GM18508 (cell line): ENCODE data around the gene SEPTIN12.
A peak's percentile ranks its signal among the peaks of the same experiment; 100 is the strongest.

ENCODE experiments used
- ATAC-seq: cut with Tn5 transposase; IDR thresholded peaks from one replicate; pipeline ENCODE4 v1.9.1; 2021; ENCODE audit warnings: moderate number of reproducible peaks; ENCODE audit not compliant: insufficient read depth, unreplicated experiment

Gene SEPTIN12

DNA sequence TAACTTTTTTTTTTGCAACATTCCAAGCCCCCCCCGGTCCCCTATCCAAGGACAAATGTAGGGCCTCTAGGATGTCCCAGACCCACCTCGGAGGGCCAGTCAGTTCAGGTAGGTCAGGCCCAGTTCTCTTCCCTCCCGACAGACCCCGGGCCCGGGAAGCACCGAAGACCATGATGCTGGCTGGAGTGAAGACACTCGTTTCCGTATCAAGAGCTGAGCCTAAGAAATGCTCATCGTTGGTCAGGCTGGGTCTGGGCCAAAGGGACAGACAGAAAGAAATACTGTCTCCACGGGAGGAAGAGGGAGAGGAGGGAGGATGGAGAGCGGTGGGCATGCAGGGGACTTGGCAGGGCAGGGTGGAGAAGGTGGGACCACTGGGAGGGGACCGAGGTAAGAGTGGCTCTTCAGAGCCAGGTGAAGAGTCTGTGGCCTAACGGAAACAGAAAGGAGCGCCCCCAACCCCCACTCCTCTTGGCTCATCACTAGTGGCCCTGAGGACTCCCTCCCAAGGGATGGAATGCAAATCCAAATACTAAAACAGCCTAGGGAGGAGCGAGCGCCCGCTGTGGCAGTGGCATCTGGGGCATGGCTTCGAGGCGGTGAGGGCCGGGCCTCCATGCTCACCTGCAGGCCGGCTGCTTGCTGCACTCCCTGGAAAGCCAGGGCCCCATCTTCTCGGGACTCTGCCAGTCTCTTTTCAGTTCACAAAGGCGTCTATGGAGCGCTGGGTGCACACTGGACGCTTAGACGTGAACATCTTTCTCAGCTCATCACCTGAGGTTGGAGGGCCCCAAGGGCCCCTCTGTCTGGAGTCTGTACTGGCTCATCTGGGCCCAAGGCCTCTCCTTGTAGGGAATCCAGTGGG, 16.0 kb upstream of the SEPTIN12 start:
- no peak for ATAC-seq

DNA sequence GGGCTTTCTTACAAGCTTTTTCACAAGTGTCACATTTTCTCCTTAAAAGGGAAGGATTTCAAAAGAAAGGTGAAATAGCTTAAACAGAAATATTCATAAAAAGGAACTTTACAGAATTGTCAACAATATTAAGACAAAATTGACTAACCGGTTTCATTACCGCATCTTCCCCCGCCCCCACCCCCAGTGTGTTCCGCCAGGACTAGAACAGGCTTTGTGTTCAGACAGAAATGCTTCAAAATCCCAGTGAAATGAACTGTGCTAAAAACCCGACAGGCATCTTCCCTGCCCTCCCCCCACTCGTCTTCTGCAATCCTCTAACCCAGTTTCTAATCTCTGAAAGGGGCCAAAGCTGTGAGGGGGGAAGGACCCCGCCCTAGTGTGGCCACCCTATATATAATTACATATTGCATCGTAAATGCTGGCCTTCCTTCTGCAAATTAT, 15.3 kb upstream of the SEPTIN12 start:
- no peak for ATAC-seq

DNA sequence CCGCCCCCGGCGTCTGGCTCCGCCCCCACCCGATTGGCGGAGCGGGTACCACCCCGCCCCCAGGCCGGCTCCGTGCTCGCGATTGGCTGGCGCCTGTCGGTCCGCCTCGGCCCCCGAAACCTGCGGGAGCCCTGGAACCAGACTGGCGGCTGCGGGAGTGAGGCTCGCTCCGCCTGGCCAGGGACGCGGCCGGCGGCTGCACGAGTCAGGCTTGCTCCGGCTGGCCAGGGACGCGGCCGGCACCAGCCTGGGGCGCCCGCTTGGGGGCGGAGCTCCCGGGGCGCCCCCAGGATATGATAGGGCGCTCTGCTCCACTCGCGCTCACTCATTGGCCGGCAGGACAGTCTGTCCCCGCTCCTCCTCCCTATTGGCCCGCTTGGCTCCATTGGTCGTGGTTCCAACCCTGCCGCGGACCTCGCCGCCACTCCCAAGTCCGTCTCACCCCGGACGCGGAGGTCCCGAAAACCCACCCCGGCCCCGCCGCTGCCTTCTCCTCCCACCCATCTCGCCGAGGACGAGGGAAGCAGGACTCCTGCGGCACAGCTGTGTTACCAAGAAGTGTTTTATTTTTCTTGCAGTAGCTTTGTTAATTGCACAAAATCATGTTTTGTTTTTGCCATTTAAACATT, 14.6 kb upstream of the SEPTIN12 start:
- peak; percentile 84 for ATAC-seq

DNA sequence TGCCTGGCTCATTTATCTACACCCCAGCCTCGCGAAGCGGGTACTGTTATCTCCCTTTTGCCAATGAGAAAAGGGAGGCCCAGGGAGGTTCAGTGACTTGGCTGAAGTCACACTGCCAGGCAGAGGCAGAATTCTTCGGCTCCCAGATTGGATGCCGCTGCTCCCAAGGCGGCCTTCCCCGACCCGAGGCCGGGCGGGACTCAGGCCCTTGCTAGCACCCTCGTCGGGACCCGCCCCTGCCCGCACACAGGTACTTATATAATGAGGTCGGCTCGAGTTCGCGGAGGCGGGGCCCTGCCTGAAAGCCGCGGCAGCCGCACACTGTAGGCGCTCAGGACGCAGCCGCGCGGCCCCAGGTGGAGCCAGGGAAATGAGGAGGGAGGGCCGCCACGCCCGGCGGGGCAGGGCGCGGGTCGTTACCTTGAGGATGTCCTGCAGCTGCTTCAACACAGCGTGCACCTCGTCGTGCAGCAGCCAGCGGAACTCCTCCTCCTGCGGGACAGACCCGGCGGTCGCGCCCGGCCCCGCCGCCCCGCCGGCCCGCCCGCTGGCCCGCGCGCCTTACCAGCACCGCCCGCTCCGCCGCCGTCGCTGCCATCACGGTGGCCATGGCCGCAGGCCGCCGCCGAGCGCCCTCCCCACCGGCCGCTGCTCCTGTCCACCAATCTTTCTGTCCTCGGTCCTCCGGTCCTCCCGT, 14.0 kb upstream of the SEPTIN12 start, which contains the start of gene ROGDI:
TSS of gene ROGDI (minus strand) at position 672 of the 697 bp plus-strand sequence. CDS start at position 610, 62 bp downstream.
- ATAC-seq: peak; percentile 37

DNA sequence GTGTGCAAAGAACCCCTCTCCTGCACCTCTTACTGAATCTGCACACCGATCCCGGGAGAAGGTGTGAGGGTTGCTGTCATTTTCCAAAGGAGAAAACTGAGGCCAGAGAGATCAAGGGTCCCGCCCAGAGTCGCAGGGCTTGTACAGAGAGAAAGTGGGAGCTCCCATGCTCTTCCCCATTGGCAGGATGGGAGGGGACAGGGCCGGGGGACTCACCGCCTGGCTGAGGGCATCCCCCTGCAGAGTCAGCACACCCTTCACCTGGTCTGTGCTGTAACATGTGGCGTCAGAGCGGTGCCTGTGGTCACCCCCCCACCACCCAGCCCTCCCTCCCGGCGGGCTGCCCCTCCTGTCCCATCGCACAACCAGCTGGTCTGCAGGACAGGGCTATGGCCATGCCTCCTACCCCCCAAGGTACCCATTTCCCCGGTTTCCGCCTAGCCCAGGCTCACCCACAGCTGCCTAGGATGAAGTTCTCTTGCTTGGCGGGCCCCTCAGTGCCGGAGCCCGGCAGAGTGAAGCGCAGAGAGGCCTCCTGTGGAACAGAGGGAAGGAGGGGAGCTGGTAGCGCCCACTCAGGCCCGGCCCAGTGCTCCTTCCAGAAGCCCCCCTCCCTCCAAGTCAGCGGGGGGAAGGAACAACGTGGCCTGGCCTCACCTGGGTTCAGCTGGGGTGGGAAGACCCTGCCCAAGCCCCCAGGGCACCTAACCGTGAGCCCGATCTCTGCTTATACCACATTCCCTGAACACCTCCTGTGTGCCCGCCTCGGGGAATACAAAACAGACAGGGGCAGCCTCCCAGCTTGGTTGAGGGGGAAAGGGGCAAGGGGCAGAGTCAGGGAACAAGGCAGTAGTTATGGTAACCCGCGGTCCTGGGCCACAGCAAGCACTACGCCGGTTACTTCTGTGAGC, 13.2 kb upstream of the SEPTIN12 start:
- ATAC-seq: no peak

DNA sequence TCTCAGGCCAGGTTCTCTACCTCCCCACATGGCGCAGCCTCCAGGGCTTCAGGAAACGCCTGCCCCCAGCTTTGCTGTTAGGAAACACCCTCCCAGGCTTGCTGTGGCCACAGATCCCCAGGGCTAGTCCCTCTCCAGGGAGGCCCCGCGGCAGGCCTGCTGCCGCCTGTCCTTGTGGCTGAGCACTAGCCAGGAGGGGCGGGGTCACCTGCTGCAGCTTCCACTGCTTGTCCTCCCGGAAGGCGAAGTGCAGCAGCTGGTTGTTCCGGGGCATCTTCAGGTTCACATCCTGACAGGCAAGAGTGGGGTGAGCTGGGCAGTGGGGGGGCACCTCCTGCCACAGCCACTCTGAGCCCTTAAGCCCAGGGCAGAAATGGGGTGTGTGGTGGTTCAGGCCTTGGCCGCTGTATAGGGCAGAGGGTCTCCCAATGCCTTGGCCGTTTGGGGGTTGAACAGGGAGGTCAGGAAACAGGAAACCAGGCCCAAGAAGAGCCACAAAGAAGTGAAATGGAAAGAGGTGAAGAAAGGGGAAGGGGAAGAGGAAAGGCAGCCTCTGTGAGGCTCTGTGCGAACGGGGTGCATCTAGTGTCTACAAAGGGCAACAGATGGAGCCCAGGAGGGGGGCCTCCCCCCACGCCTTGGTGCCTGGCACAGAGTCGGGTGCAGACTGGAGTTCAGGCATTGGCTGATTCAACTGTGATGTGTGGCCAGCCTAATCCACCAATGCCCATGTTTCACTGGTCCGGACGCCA, 12.3 kb upstream of the SEPTIN12 start:
- no peak for ATAC-seq

DNA sequence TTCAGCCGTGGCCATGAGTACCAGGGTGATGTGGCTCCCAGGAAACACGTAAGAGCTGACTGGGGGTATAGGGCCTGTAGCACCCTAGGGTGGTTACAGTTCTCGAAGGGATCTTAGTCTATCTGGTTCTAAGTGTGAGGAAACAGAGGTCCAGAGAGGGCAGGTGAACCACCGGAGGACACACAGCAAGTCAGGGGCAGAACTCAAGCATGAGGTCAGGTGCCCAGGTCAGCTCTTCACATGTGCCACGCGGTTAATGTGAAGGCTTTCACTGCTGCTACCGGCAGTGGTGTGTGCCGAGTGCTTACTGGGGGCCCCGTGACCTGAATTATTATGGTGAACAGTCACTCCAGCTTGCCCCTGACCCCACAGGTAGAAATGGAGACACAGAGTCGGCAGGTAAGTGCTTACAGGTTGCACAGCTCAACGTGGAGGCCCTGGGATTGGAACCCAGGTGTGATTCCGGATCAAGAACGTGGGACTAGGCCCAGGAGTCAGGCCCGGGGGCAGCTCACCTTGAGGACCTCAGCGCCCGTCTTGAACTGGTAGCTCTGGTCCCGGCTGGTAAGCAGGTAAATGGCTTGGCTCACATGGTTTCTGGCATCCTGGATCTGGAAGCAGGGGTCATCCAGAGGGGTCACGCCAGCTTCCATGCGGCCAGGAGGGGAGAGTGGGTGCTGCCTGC, 11.2 kb upstream of the SEPTIN12 start:
- ATAC-seq: no peak

DNA sequence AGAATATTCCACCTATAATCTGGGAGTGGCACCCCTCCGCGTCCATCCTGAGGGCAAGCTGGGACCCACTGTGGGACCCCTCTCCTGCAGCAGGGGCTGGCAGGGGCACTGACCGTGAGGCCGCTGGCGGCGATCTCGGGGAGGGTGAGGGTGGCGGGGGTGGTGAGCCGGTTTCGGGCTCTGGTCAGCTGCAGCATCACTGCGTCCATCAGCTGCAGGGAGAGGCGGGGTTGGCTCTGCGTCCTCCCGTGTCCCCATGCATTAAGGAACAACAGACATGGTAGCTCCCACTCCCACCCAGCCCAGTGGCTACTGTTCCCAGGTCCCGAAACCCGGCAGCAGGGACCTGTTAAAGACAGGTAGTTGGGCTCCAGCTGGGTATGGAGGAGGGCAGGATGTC, 10.3 kb upstream of the SEPTIN12 start:
- no peak for ATAC-seq

DNA sequence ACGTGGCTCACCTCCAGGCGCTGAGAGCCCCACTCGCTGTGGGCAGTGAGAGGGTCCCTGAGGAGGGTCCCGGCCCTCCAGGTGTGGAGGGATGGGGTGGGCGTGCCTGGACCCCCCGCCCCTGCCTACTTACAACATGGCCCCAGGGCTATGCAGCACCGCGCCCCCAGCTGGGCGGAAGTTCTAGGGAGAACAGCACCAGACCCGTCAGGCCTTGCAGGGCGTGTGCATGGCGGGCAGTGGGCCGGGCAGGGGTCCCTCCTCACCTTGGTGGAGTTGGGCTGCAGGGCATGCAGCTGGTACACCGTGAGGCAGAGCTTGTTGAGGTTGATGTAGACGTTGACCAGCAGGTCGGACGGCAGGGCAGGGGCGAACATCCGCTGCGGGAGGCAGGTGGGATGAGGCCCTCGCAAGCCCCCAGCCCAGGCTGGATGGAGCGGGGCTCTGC, 9.7 kb upstream of the SEPTIN12 start:
- ATAC-seq: no peak

DNA sequence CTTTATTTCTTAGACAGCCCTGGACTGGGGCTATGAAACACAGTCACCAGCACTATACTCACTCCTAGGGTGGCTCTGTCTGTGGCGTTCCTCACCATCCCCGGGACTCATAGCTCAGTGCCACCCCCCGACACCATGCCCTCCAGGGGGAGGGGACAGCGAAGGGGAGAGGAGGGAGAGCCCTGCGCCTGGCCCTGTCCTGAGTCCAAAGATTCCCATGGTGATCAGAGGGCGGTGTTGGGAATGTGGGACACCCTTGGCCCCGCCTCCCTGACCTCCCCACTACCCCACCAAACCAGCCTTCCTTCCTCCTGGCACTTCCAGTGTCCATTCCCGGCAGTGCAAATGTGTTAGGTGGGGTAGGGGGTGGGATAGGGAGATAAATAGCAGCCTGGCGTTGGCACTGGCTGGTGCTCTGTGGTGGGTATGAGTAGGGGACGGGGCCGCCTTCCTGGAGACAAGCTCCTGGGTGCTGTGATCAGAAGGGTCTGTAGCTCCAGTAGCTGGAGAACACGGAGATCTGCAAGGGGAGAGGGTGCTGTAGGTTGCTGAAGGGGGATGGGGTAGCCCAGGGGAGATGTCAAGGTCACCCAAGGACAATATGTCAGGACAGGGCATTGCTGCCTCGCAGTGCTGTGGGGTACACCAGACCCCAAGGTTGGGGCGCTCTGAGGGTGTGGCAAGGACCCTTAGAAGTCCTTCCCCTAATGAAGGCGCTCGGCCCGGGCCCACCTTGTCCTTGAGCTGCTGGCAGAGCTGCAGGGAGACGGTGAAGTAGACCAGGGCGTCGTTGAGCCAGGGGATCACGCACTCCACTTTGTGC, 9.0 kb upstream of the SEPTIN12 start:
- no peak for ATAC-seq

DNA sequence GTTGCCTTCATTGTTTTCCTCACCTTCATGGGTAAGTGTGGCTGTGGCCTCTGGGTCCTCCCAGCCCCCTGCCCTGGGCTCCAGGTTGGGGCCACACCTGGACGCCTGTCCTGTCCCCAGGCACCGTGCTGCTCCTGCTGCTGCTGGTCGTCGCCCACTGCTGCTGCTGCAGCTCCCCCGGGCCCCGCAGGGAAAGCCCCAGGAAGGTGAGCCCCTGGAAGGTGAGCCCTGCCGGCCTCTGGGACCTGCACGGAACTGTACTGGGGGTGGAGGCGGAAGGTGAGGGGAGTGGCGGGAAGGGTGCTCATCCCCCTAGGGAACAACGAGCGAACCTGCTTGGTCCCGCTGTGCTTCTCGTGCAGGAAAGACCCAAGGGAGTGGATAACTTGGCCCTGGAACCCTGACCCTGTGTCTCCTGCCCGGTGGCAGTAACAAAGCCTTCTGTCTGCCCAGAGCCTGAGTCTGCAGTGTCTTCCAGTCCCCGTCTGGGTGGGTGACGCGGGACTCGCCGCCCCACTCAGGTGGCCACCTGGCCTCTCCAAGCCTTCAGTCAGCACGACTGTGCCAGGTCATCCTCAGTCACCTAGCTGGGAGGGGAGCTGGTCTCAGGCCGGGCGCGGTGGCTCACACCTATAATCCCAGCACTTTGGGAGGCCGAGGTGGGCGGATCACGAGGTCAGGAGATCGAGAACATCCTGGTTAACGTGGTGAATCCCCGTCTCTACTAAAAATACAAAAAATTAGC, 7.9 kb upstream of the SEPTIN12 start:
- ATAC-seq: no peak

DNA sequence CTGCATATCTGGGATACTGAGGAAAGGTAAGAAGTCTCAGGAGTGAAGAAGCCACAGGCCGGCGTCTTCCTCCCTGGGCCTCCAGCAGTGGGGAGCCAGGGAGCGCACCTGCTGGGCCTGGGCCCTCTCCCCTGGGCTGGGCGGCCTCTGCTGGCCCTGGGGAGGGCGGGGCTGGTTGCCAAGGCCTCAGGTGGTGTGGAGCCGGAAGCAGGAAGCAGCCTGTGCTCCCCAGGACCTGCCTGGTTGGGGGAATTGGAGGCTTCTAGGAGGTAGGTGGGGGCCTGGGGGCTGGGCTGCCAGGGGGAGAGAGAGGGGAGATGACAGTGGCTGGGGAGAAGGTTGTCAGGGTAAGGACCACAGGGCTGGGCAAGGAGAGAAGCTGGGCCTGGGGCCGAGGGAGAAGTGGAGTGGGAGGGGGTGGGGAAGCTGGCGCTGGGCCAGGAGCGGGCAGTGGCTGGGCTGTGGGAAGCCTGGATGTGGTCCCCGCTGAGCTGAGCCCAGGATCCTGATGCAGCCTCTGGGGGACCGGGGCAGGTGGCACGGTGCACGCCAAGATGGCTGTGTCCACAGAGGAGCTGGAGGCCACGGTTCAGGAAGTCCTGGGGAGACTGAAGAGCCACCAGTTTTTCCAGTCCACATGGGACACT, 7.2 kb upstream of the SEPTIN12 start, which contains the start of gene SMIM22:
TSS of gene SMIM22 (plus strand) at position 189 of the 647 bp plus-strand sequence. CDS start at position 555, 366 bp downstream.
- no peak for ATAC-seq

DNA sequence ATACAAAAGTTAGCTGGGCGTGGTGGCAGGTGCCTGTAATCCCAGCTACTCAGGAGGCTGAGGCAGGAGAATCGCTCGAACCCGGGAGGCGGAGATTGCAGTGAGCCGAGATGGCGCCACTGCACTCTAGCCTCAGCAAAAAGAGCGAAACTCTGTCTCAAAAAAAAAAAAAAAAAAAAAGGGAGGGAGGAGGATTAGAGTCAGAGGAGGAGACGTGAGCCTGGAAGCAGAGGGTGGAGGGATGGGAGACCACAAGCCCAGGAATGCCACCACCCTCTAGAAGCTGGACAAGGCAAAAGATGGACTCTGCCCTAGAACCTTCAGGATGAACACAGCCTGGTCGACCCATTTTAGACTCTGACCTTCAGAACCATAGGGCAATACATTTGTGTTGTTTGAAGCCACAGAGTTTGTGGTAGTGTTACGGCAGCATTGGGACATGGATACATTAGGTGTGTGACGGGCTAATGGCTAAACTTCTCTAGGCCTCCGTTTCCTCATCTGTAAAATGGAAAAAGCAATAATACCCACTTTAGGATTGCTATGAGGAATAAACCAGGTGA, 4.9 kb upstream of the SEPTIN12 start:
- ATAC-seq: no peak

DNA sequence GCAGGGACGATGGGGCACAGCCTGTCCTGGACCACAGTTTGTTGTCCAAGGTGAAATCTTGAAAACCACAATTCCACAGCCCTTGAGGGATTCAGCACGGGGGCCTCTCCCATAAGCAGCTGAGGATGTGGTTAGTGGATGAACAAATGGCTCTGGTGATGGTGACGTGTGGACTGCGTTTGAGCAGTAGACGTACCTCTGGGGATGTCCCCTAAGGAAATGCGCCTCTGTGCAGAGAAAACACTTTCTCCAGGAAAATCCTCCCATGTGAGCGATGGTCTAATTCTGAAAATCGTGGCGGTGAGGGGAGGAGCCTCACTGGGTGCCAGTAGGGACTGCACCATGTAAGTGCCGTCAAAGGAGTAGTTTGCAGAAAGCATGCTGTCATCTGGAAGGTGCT, 2.7 kb upstream of the SEPTIN12 start:
- no peak for ATAC-seq

DNA sequence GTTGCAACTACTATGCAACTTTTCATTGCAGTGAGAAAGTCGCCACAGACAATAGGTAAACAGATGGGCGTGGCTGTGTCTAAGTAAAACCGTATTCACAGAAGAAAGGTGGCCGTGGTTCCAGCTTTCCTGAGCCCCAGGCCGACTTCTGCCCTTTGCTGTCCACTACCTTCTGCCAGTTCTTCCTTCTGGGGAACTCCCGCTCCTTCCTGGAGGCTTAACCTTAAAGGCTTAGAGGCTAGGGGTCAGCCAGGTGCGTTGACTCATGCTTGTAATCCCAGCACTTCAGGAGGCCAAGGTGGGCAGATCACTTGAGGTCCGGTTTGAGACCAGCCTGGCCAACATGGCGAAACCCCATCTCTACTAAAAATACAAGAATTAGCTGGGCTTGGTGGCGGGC, 2.1 kb upstream of the SEPTIN12 start:
- no peak for ATAC-seq

DNA sequence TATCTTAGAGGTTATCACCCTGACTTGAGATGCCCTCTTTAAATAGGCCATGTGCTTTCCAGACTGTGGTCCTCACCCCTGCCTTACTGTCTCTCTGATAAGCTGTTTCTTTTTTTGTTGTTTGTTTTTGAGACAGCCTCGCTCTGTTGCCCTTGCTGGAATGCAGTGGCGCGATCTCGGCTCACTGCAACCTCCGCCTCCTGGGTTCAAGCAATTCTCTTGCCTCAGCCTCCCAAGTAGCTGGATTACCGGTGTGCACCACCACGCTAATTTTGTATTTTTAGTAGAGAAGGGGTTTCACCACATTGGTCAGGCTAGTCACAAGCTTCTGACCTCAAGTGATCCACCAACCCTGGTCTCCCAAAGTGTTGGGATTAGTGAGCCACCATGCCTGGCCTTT, 765 bp upstream of the SEPTIN12 start:
- ATAC-seq: no peak
